Mucosa of descending colon (tissue), 3 donors: ENCODE data around the gene SLC6A16. TPM values are rescaled to one million over a fixed set of nuclear protein-coding genes. Genes with fewer than 3 reads are reported as not detected.
"Not testable (repeated sequence)": the region's sequence is repeated elsewhere in the genome, so short reads cannot be mapped to it uniquely, and the experiment has no call there.

ENCODE experiments used
- ATAC-seq: fragments of 200-7000 bp; cut with Tn5 transposase; one replicate; pipeline ENCODE4 v1.9.1; 2020; ENCODE audit warnings: mild to moderate bottlenecking, moderate library complexity
- DNase-seq, 3 donors: peaks; one replicate each; pipeline ENCODE4 v3.0.0-alpha.2; 2020
- H3K36me3 ChIP-seq: fragments of 200-600 bp; one replicate; pipeline ENCODE4 v1.8.0; 2021; ENCODE audit warnings: low read depth, mild to moderate bottlenecking
- H3K4me1 ChIP-seq: fragments of 200-600 bp; one replicate; pipeline ENCODE4 v1.8.0; 2021; ENCODE audit warnings: low read depth, mild to moderate bottlenecking
- H3K4me3 ChIP-seq: fragments of 200-600 bp; one replicate; pipeline ENCODE4 v1.8.0; 2021; ENCODE audit warnings: mild to moderate bottlenecking
- H3K9me3 ChIP-seq: fragments of 200-600 bp; one replicate; pipeline ENCODE4 v1.8.0; 2021; ENCODE audit warnings: mild to moderate bottlenecking
- CTCF ChIP-seq: fragments of 200-600 bp; IDR thresholded peaks from one replicate; pipeline ENCODE4 v1.8.0; 2022; ENCODE audit warnings: antibody characterized with exemption, mild to moderate bottlenecking
- intact Hi-C, 2 donors: fragments of 100-400 bp; cut with DNase I in 1 of 2; cut with micrococcal nuclease in 1 of 2; formaldehyde crosslinking; loops; one replicate each; pipeline versions ENCODE4 v1.11.0 to v1.11.1; 2022; cut with DNase I, micrococcal nuclease
- total RNA-seq, 3 donors: library from RNA; stranded (reverse); fragmentation: NEBNext Ultra II Directional in 2 of 3; extraction: Animal tissue kit (Norgen Biotek cat#: 25700) in 2 of 3; gene quantifications; one replicate each; pipeline versions ENCODE4 v1.2.1 to v1.2.4, GENCODE V29; 2021 to 2023
- donor health status: DM: no; HTN: no; CAD: no; lungs with moderate emphysema.
- donor health status: DM: no; HTN: no; CAD: no.
- donor health status: DM: no; HTN: yes; CAD: no.

The SLC6A16 gene
- total RNA-seq, 3 donors from 2014 or later = 0.36 to 3.7 (median 0.52) TPM

- DNase-seq (no peak), ATAC-seq (no peak)
- Histone ChIP-seq H3K36me3 (no peaks in the 10 kb centered on the region), H3K4me3 (no peak overlapping the region), H3K4me1 (no peaks in the 10 kb centered on the region), H3K9me3 (no peaks in the 10 kb centered on the region)
- TF ChIP-seq CTCF = no peak
- intact Hi-C loops = no loop called here
Observed at GRCh38 chr19:49295208-49295880, 29.6 kb downstream of the SLC6A16 start.

GRCh38 chr19:49294401-49294800 is 30.6 kb downstream of the SLC6A16 start:
- Histone ChIP-seq H3K9me3 (no peaks in the 10 kb centered on the region), H3K4me3 (no peak overlapping the region), H3K4me1 (no peaks in the 10 kb centered on the region), H3K36me3 (no peaks in the 10 kb centered on the region)
- TF ChIP-seq CTCF = no peak
- no peak for ATAC-seq
- DNase-seq = no peak
- intact Hi-C loops = no loop called here

GRCh38 chr19:49290517-49290916 is 34.5 kb downstream of the SLC6A16 start:
- DNase-seq (no peak), ATAC-seq (no peak)
- no peaks in the 10 kb centered on the region for H3K9me3 ChIP-seq
- no peak for TF ChIP-seq CTCF
- intact Hi-C loops = no loop called here
- no peaks in the 10 kb centered on the region for H3K4me1 ChIP-seq
- no peak overlapping the region for H3K4me3 ChIP-seq
- H3K36me3 ChIP-seq = no peaks in the 10 kb centered on the region

DNA sequence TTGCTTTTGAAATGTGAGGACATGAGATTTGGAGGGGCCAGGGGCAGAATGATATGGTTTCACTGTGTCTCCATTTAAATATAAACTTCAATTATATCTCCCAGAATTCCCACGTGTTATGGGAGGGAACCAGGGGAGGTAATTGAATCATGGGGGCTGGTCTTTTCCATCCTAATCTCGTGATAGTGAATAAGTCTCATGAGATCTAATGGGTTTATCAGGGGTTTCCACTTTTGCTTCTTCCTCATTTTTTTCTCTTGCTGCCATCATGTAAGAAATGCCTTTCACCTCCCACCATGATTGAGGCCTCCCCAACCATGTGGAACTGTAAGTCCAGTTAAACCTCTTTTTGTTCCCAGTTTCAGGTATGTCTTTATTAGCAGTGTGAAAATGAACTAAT is 35.7 kb downstream of the SLC6A16 start:
- H3K9me3 ChIP-seq = not testable (repeated sequence)

DNA sequence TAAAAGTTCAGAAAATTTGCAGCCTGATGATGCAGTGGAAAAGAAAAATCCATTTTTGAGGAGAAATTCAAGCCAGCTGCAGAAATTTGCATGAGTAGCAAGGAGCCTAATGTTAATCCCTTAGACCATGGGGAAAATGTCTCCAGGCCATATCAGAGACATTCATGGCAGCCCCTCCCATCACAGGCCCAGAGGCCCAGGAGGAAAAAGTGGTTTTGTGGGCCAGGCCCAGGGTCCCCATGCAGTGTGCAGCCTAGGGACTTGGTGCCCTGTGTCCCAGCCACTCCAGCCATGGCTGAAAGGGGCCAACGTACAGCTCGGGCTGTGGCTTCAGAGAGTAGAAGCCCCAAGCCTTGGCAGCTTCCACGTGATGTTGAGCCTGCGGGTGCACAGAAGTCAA is 36.8 kb downstream of the SLC6A16 start:
- H3K9me3 ChIP-seq, H3K4me1 ChIP-seq, intact Hi-C loops, H3K4me3 ChIP-seq, H3K36me3 ChIP-seq, DNase-seq, ATAC-seq: not testable (repeated sequence)

More for the DNA sequence above, 35.7 kb downstream of the SLC6A16 start:
- DNase-seq, H3K4me3 ChIP-seq, intact Hi-C loops, H3K4me1 ChIP-seq, H3K36me3 ChIP-seq, ATAC-seq: not testable (repeated sequence)

DNA sequence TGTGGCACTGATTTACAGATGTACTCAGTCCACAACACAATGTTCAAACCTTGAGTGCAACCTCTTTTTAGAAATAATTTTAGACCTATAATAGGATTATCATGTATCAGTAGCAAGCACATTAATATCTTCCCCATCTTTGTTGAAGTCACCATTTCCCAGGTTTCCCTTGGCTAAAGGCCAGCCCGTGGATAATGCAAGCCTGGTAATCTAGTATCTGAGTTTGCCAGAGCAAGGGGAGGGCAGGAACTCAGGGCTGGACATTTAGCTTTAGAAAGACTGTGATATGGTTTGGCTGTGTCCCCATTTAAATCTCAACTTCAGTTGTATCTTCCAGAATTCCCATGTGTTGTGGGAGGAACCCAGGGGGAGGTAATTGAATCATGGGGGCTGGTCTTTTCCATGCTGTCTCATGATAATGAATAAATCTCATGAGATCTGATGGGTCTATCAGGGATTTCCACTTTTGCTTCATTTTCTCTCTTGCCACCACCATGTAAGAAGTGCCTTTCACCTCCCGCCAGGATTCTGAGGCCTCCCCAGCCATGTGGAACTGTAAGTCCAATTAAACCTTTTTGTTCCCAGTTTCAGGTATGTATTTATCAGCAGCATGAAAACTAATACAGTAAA is 37.7 kb downstream of the SLC6A16 start:
- Histone ChIP-seq H3K4me3 (no peak overlapping the region), H3K9me3 (no peaks in the 10 kb centered on the region), H3K4me1 (no peaks in the 10 kb centered on the region), H3K36me3 (no peaks in the 10 kb centered on the region)
- TF ChIP-seq CTCF = no peak
- ATAC-seq (no peak), DNase-seq (no peak)
- intact Hi-C loops = no loop called here
